GM23338 (cell line): Measurements from ENCODE around the gene EDAR.

Source experiments
- CTCF ChIP-seq, 2 experiments: fragments of 200-600 bp in 1 of 2; sonication (generic) in 1 of 2; conservative IDR thresholded peaks; 2 replicates each; pipeline versions ENCODE4 v1.5.1 to v1.6.1; 2016 to 2017; ENCODE audit warnings: antibody characterized with exemption in 2 of 2, low read depth in 2 of 2, mild to moderate bottlenecking in 2 of 2, moderate library complexity in 1 of 2
- EZH2 ChIP-seq: fragments of 200-600 bp; sonication (generic); IDR thresholded peaks from one replicate; pipeline ENCODE4 v1.8.0; 2017; ENCODE audit warnings: antibody characterized with exemption, mild to moderate bottlenecking, low read depth; ENCODE audit not compliant: unreplicated experiment
- EZH2phosphoT487 ChIP-seq: fragments of 200-600 bp; sonication (generic); IDR thresholded peaks from one replicate; pipeline ENCODE4 v1.8.1; 2018; ENCODE audit warnings: antibody characterized with exemption; ENCODE audit not compliant: unreplicated experiment
- JUNB ChIP-seq: IDR thresholded peaks from one replicate; pipeline ENCODE4 v1.6.1; 2016; ENCODE audit warnings: antibody characterized with exemption; ENCODE audit not compliant: unreplicated experiment
- POLR2AphosphoS5 ChIP-seq: IDR thresholded peaks from 2 replicates; pipeline ENCODE4 v1.6.1; 2016; ENCODE audit warnings: antibody characterized with exemption, low read depth
- REST ChIP-seq: IDR thresholded peaks from one replicate; pipeline ENCODE4 v1.6.1; 2018; ENCODE audit warnings: antibody characterized with exemption; ENCODE audit not compliant: unreplicated experiment
- ZNF114 ChIP-seq: fragments of 250-450 bp; sonication (Bioruptor Pico); IDR thresholded peaks from 2 replicates; pipeline ENCODE4 v1.5.0; 2020; ENCODE audit warnings: mild to moderate bottlenecking, moderate library complexity

- TF ChIP-seq CTCF (conservative IDR thresholded peaks at IDR 0.05; ENCODE audit: low read depth in 2 of 2) (no peak), EZH2 (no peak), EZH2phosphoT487 (no peak), POLR2AphosphoS5 (no peak), JUNB (no peak), ZNF114 (CRISPR knock-in tag) (no peak), REST (no peak)
These were observed 79.0 kb downstream of the EDAR start for GRCh38 chr2:108910011-108910431.
